ENCODE results near the gene CSNK1E.
"Not testable (repeated sequence)": the region's sequence is repeated elsewhere in the genome, so short reads cannot be mapped to it uniquely, and the experiment has no call there.

Gene CSNK1E

GRCh38 chr22:38348751-38349496, 31.7 kb upstream of the CSNK1E start:
- no peaks in the 10 kb centered on the region for H3K27me3 ChIP-seq (ENCODE audit: control insufficient read depth, insufficient read depth, low read length)
- H3K27ac ChIP-seq (ENCODE audit: low read length): no peak overlapping the region
- no peak overlapping the region for H3K9ac ChIP-seq (ENCODE audit: low read length)
- H3K36me3 ChIP-seq (ENCODE audit: control insufficient read depth, low read depth, low read length): no peaks in the 10 kb centered on the region
- H3K9me3 ChIP-seq (ENCODE audit: control insufficient read depth, low read depth, low read length): no peaks in the 10 kb centered on the region
- no peak overlapping the region for H3K4me3 ChIP-seq (ENCODE audit: low read length)
- H3K4me1 ChIP-seq (ENCODE audit: control insufficient read depth, low read depth, low read length): no peaks in the 10 kb centered on the region

- Histone ChIP-seq H3K27me3 (ENCODE audit: control insufficient read depth, insufficient read depth, low read length) (no peaks in the 10 kb centered on the region), H3K4me1 (ENCODE audit: control insufficient read depth, low read depth, low read length) (no peaks in the 10 kb centered on the region), H3K9me3 (ENCODE audit: control insufficient read depth, low read depth, low read length) (no peaks in the 10 kb centered on the region), H3K4me3 (ENCODE audit: low read length) (no peak overlapping the region), H3K9ac (ENCODE audit: low read length) (no peak overlapping the region), H3K36me3 (ENCODE audit: control insufficient read depth, low read depth, low read length) (no peaks in the 10 kb centered on the region), H3K27ac (ENCODE audit: low read length) (no peak overlapping the region)
Observed at GRCh38 chr22:38347944-38348750, 30.9 kb upstream of the CSNK1E start.

- Histone ChIP-seq H3K27me3 (ENCODE audit: control insufficient read depth, insufficient read depth, low read length) (no peaks in the 10 kb centered on the region), H3K9ac (ENCODE audit: low read length) (no peak overlapping the region), H3K9me3 (ENCODE audit: control insufficient read depth, low read depth, low read length) (no peaks in the 10 kb centered on the region), H3K27ac (ENCODE audit: low read length) (no peak overlapping the region), H3K36me3 (ENCODE audit: control insufficient read depth, low read depth, low read length) (no peaks in the 10 kb centered on the region), H3K4me1 (ENCODE audit: control insufficient read depth, low read depth, low read length) (no peaks in the 10 kb centered on the region), H3K4me3 (ENCODE audit: low read length) (no peak overlapping the region)
Observed at GRCh38 chr22:38347181-38347943, 30.1 kb upstream of the CSNK1E start.

- no peaks in the 10 kb centered on the region for H3K9me3 ChIP-seq (ENCODE audit: control insufficient read depth, low read depth, low read length)
- H3K9ac ChIP-seq (ENCODE audit: low read length): no peak overlapping the region
- no peak overlapping the region for H3K4me3 ChIP-seq (ENCODE audit: low read length)
- H3K27ac ChIP-seq (ENCODE audit: low read length): no peak overlapping the region
- H3K27me3 ChIP-seq (ENCODE audit: control insufficient read depth, insufficient read depth, low read length): no peaks in the 10 kb centered on the region
- H3K4me1 ChIP-seq (ENCODE audit: control insufficient read depth, low read depth, low read length): no peaks in the 10 kb centered on the region
- H3K36me3 ChIP-seq (ENCODE audit: control insufficient read depth, low read depth, low read length): no peaks in the 10 kb centered on the region
Observed at GRCh38 chr22:38346506-38346905, 29.3 kb upstream of the CSNK1E start.

GRCh38 chr22:38345782-38346181, 28.5 kb upstream of the CSNK1E start:
- no peaks in the 10 kb centered on the region for H3K4me1 ChIP-seq (ENCODE audit: control insufficient read depth, low read depth, low read length)
- no peak overlapping the region for H3K9ac ChIP-seq (ENCODE audit: low read length)
- H3K36me3 ChIP-seq (ENCODE audit: control insufficient read depth, low read depth, low read length): no peaks in the 10 kb centered on the region
- H3K4me3 ChIP-seq (ENCODE audit: low read length): no peak overlapping the region
- no peak overlapping the region for H3K27ac ChIP-seq (ENCODE audit: low read length)
- no peaks in the 10 kb centered on the region for H3K27me3 ChIP-seq (ENCODE audit: control insufficient read depth, insufficient read depth, low read length)
- no peaks in the 10 kb centered on the region for H3K9me3 ChIP-seq (ENCODE audit: control insufficient read depth, low read depth, low read length)

- not testable (repeated sequence) for H3K9me3 ChIP-seq (ENCODE audit: control insufficient read depth, low read depth, low read length); H3K27ac ChIP-seq (ENCODE audit: low read length); H3K27me3 ChIP-seq (ENCODE audit: control insufficient read depth, insufficient read depth, low read length); H3K4me1 ChIP-seq (ENCODE audit: control insufficient read depth, low read depth, low read length); H3K36me3 ChIP-seq (ENCODE audit: control insufficient read depth, low read depth, low read length); H3K9ac ChIP-seq (ENCODE audit: low read length); H3K4me3 ChIP-seq (ENCODE audit: low read length)
Observed at GRCh38 chr22:38339893-38340292, 22.7 kb upstream of the CSNK1E start.

GRCh38 chr22:38338772-38339379, 21.6 kb upstream of the CSNK1E start:
- H3K4me1 ChIP-seq (ENCODE audit: control insufficient read depth, low read depth, low read length): peaks cover 6% of the 10 kb centered on the region
- no peaks in the 10 kb centered on the region for H3K9me3 ChIP-seq (ENCODE audit: control insufficient read depth, low read depth, low read length)
- no peak overlapping the region for H3K9ac ChIP-seq (ENCODE audit: low read length)
- no peak overlapping the region for H3K27ac ChIP-seq (ENCODE audit: low read length)
- H3K36me3 ChIP-seq (ENCODE audit: control insufficient read depth, low read depth, low read length): no peaks in the 10 kb centered on the region
- peaks cover 6% of the 10 kb centered on the region for H3K27me3 ChIP-seq (ENCODE audit: control insufficient read depth, insufficient read depth, low read length)
- H3K4me3 ChIP-seq (ENCODE audit: low read length): no peak overlapping the region

- Histone ChIP-seq H3K9ac (ENCODE audit: low read length) (peak overlapping the region; percentile 40), H3K27ac (ENCODE audit: low read length) (no peak overlapping the region), H3K27me3 (ENCODE audit: control insufficient read depth, insufficient read depth, low read length) (peaks cover 6% of the 10 kb centered on the region), H3K9me3 (ENCODE audit: control insufficient read depth, low read depth, low read length) (no peaks in the 10 kb centered on the region), H3K4me1 (ENCODE audit: control insufficient read depth, low read depth, low read length) (peaks cover 6% of the 10 kb centered on the region), H3K4me3 (ENCODE audit: low read length) (peak overlapping the region; percentile 62), H3K36me3 (ENCODE audit: control insufficient read depth, low read depth, low read length) (no peaks in the 10 kb centered on the region)
Observed at GRCh38 chr22:38336699-38337098, 19.5 kb upstream of the CSNK1E start.

GRCh38 chr22:38335077-38335476, 17.8 kb upstream of the CSNK1E start:
- Histone ChIP-seq H3K9me3 (ENCODE audit: control insufficient read depth, low read depth, low read length) (no peaks in the 10 kb centered on the region), H3K4me3 (ENCODE audit: low read length) (no peak overlapping the region), H3K4me1 (ENCODE audit: control insufficient read depth, low read depth, low read length) (peaks cover 6% of the 10 kb centered on the region), H3K36me3 (ENCODE audit: control insufficient read depth, low read depth, low read length) (no peaks in the 10 kb centered on the region), H3K9ac (ENCODE audit: low read length) (no peak overlapping the region), H3K27ac (ENCODE audit: low read length) (no peak overlapping the region), H3K27me3 (ENCODE audit: control insufficient read depth, insufficient read depth, low read length) (peaks cover 6% of the 10 kb centered on the region)

GRCh38 chr22:38327805-38328204, 10.6 kb upstream of the CSNK1E start:
- Histone ChIP-seq H3K36me3 (ENCODE audit: control insufficient read depth, low read depth, low read length) (no peaks in the 10 kb centered on the region), H3K4me1 (ENCODE audit: control insufficient read depth, low read depth, low read length) (peaks cover 15% of the 10 kb centered on the region), H3K4me3 (ENCODE audit: low read length) (no peak overlapping the region), H3K27me3 (ENCODE audit: control insufficient read depth, insufficient read depth, low read length) (no peaks in the 10 kb centered on the region), H3K9ac (ENCODE audit: low read length) (no peak overlapping the region), H3K27ac (ENCODE audit: low read length) (no peak overlapping the region), H3K9me3 (ENCODE audit: control insufficient read depth, low read depth, low read length) (no peaks in the 10 kb centered on the region)

- no peak overlapping the region for H3K27ac ChIP-seq (ENCODE audit: low read length)
- no peaks in the 10 kb centered on the region for H3K27me3 ChIP-seq (ENCODE audit: control insufficient read depth, insufficient read depth, low read length)
- no peaks in the 10 kb centered on the region for H3K36me3 ChIP-seq (ENCODE audit: control insufficient read depth, low read depth, low read length)
- H3K9ac ChIP-seq (ENCODE audit: low read length): no peak overlapping the region
- H3K4me3 ChIP-seq (ENCODE audit: low read length): no peak overlapping the region
- H3K4me1 ChIP-seq (ENCODE audit: control insufficient read depth, low read depth, low read length): peaks cover 15% of the 10 kb centered on the region
- H3K9me3 ChIP-seq (ENCODE audit: control insufficient read depth, low read depth, low read length): no peaks in the 10 kb centered on the region
Observed at GRCh38 chr22:38327396-38327795, 10.2 kb upstream of the CSNK1E start.
